Epithelial cell of proximal tubule (primary cell): ENCODE data around the gene MPEG1. TPM values are rescaled to one million over a fixed set of nuclear protein-coding genes. Genes with fewer than 3 reads are reported as not detected.

Experiments
- DNase-seq: peaks from one replicate; pipeline ENCODE4 v3.0.0-alpha.2; 2011; ENCODE audit warnings: low read depth
- H3K4me3 ChIP-seq: 2 replicates; pipeline ENCODE4 v1.5.1; 2011; ENCODE audit warnings: low read depth, mild to moderate bottlenecking, low read length
- total RNA-seq: library from RNA; depleted of rRNA; stranded (reverse); fragments of >200 nt; gene quantifications from 2 replicates; pipeline ENCODE4 v1.2.3, GENCODE V29; 2015
- TF ChIP-seq, protein P1 (sequence below): conservative IDR thresholded peaks from 2 replicates; pipeline ENCODE4 v1.5.1; 2012; ENCODE audit warnings: low read depth, mild to moderate bottlenecking, low read length

MPEG1 gene
- total RNA-seq, 1 donor from 2014 or later: not detected

DNA sequence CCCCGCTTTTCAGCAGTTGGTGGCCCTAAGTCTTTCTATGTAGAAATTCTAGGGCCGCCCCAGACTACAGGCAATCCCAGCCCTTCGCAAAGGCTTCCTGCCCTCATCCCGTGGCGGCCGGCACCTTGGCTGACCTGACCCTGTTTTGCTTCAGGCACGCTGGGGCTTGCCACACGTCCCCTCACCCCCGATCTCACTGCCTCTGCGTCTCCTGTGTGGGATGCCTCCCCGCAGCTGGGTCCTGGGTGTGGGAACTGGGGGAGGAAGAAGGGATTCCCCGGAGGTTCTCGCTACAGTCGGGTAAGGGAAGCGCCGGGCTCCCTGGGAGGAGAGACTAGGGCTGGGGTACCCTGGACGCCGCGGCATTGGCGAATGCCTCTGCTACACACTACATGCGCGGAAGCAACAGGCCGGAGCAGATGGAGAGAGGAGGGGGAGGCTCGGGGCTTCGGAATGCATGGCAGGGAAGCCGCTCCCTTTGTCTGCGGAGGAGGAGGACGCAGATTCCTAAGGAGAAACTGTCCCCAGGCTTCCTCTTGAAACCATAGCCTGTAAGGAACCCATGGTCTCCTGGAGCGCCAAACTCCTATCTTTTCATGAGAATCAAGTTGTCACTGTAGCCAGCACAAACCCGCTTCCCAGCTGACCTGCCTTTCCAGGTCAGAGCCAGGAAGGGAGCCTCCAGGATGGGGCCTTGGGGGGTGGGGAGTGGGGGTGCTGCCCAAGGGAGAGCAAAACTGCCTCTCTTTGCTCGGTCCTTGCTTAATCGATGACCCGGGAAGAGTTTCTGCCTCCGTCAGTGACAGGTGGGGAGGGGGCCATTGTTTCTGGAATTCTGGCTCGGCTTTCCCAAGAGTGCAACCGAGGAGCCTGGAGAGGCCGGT, 39.4 kb downstream of the MPEG1 start:
- H3K4me3 ChIP-seq: peak overlapping the region; percentile 69
- DNase-seq: no peak
- TF ChIP-seq, protein P1, sequence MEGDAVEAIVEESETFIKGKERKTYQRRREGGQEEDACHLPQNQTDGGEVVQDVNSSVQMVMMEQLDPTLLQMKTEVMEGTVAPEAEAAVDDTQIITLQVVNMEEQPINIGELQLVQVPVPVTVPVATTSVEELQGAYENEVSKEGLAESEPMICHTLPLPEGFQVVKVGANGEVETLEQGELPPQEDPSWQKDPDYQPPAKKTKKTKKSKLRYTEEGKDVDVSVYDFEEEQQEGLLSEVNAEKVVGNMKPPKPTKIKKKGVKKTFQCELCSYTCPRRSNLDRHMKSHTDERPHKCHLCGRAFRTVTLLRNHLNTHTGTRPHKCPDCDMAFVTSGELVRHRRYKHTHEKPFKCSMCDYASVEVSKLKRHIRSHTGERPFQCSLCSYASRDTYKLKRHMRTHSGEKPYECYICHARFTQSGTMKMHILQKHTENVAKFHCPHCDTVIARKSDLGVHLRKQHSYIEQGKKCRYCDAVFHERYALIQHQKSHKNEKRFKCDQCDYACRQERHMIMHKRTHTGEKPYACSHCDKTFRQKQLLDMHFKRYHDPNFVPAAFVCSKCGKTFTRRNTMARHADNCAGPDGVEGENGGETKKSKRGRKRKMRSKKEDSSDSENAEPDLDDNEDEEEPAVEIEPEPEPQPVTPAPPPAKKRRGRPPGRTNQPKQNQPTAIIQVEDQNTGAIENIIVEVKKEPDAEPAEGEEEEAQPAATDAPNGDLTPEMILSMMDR: no peak

DNA sequence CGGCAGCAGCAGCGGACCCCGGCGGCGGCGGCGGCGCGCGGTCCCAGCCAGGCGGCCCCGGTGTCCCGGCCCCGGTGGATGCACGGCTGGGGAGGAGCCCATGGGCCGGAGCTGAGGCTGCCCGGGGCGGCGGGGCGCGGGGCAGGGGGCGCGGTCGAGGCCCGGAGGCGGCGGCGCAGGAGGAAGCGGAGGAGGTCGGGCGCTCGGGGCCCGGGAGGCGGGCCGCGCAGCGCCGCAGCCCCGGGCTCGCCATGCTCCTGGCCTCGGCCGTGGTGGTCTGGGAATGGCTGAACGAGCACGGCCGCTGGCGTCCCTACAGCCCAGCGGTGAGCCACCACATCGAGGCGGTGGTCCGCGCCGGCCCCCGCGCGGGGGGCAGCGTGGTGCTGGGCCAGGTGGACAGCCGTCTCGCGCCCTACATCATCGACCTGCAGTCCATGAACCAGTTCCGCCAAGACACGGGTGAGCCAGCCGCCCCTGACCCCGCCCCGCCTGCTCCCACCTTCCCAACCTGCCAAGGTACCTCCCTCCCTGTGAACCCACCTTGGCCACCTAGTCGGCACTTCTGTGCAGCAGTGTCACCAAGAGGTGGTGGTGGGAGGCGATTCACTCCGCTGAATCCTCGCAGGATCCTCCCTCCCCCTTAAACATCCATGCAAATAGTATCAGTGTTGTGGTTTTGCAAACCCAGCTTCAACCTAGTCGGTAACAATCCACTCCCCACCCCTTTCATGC, 40.2 kb downstream of the MPEG1 start:
- H3K4me3 ChIP-seq: peak overlapping the region; percentile 69
- TF ChIP-seq, protein P1: no peak
- no peak for DNase-seq

DNA sequence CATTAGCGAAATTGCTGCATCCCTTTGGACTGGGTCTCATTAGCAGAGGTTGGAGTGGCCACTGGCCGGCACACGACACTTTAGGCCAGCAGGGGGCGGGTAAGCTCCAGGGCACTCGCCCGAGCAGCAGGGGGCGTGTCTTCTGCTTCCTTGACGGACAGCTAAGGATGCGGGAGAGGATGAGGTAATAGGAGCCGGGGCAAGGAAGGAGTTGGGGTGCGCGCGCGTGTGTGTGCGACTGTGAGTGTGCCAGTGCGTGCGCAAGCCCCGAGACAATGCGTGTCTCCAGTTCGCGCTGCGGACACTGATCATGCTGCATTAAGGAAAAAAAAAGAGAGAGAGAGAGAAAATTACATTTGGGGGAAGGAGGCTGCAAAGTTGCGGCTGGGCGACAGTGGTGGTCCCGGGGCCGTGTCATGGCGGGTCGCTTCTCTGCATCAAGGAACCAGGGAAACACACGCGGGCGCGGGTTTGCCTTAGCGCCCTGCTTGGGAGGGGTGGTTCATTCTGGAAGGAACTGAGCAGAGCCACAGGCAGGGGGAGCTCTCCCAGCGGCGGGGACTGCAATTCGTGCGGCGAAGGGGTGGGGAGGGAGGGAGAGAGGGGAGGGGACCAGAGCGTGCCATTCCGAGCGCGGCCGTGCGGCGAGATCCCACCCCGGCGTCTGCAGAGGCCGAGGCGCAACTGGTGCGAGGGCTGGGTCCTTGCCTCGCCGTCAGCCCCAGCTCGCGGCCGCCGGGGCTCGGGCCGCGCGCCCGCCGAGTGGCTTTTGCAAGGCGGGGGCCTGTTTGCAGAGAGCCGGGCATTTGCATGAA, 41.0 kb downstream of the MPEG1 start, which contains the start of gene DTX4:
Gene DTX4 (plus strand): TSS at position 625 of the 815 bp plus-strand sequence. CDS start 464 bp downstream, outside the sequence.
- peak within 1 kb of the TSS; percentile 69 for H3K4me3 ChIP-seq
- TF ChIP-seq, protein P1: peak; percentile 70
- DNase-seq: peak; percentile 18

DNA sequence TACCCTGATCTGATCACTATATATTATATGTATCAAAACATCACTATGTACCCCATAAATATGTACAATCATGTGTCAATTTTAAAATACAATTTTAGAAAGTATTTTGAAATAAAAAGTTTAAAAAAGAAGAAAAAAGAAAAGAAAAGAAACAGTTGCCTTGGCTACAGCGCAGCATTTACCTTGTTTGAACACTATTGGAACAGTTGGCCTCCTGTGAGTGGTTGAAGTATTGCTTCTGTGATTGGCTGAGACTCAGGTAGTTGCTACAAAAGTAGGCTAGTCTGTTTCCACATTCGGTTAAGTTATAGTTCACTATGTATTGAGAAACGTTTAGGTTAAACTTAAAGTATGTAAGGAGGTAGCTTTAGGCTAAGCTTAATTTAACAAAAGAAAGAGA, 48.7 kb downstream of the MPEG1 start:
- TF ChIP-seq, protein P1: no peak
- DNase-seq: no peak
- no peak overlapping the region for H3K4me3 ChIP-seq

Other genes starting within 250 kb of the MPEG1 start
- gene GLYATL1B, start 126.6 kb downstream of the MPEG1 start, total RNA-seq: not detected in 2 replicates
- 16.5 and 17.4 TPM in 2 replicates for gene FAM111B, start 105.7 kb downstream of the MPEG1 start, total RNA-seq
- gene FAM111A, start 70.1 kb downstream of the MPEG1 start, total RNA-seq: 36.8 and 44.7 TPM in 2 replicates
- 2.7 and 3.0 TPM in 2 replicates for gene DTX4, start 40.8 kb downstream of the MPEG1 start, total RNA-seq
- not detected in 2 replicates for gene OR5AN1, start 146.0 kb upstream of the MPEG1 start, total RNA-seq
- not detected in 2 replicates for gene OR5A2, start 213.5 kb upstream of the MPEG1 start, total RNA-seq
- not detected in 2 replicates for gene OR5A1, start 223.5 kb upstream of the MPEG1 start, total RNA-seq
- not detected in 2 replicates for gene OR4D6, start 244.0 kb upstream of the MPEG1 start, total RNA-seq